Mesenteric fat pad (tissue), 1 donor: ENCODE measurements around the gene ZMYND15. TPM values are rescaled to one million over a fixed set of nuclear protein-coding genes. Genes with fewer than 3 reads are reported as not detected.
"Not testable (repeated sequence)": the region's sequence is repeated elsewhere in the genome, so short reads cannot be mapped to it uniquely, and the experiment has no call there.

Experiments used
- DNase-seq: peaks from one replicate; pipeline ENCODE4 v3.0.0-alpha.2; 2020; ENCODE audit warnings: low spot score
- long read RNA-seq: library from polyadenylated mRNA; unstranded; transcript quantifications from one replicate; pipeline ENCODE4 v2.0.0, GENCODE V29; 2020
- total RNA-seq: library from RNA; stranded (reverse); fragmentation: NEBNext Ultra II Directional; extraction: Animal tissue kit (Norgen Biotek cat#: 25700); gene quantifications from one replicate; pipeline ENCODE4 v1.2.1, GENCODE V29; 2021
- donor health status: DM: yes; HTN: yes; CAD: no.

The ZMYND15 gene, protein sequence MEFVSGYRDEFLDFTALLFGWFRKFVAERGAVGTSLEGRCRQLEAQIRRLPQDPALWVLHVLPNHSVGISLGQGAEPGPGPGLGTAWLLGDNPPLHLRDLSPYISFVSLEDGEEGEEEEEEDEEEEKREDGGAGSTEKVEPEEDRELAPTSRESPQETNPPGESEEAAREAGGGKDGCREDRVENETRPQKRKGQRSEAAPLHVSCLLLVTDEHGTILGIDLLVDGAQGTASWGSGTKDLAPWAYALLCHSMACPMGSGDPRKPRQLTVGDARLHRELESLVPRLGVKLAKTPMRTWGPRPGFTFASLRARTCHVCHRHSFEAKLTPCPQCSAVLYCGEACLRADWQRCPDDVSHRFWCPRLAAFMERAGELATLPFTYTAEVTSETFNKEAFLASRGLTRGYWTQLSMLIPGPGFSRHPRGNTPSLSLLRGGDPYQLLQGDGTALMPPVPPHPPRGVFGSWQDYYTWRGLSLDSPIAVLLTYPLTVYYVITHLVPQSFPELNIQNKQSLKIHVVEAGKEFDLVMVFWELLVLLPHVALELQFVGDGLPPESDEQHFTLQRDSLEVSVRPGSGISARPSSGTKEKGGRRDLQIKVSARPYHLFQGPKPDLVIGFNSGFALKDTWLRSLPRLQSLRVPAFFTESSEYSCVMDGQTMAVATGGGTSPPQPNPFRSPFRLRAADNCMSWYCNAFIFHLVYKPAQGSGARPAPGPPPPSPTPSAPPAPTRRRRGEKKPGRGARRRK
- total RNA-seq: 2.9 TPM
- long read RNA-seq, partial matches to known transcripts: 0 of 1 reads
- long read RNA-seq, other reads (novel, unspliced or antisense): 1 of 1 reads

DNA sequence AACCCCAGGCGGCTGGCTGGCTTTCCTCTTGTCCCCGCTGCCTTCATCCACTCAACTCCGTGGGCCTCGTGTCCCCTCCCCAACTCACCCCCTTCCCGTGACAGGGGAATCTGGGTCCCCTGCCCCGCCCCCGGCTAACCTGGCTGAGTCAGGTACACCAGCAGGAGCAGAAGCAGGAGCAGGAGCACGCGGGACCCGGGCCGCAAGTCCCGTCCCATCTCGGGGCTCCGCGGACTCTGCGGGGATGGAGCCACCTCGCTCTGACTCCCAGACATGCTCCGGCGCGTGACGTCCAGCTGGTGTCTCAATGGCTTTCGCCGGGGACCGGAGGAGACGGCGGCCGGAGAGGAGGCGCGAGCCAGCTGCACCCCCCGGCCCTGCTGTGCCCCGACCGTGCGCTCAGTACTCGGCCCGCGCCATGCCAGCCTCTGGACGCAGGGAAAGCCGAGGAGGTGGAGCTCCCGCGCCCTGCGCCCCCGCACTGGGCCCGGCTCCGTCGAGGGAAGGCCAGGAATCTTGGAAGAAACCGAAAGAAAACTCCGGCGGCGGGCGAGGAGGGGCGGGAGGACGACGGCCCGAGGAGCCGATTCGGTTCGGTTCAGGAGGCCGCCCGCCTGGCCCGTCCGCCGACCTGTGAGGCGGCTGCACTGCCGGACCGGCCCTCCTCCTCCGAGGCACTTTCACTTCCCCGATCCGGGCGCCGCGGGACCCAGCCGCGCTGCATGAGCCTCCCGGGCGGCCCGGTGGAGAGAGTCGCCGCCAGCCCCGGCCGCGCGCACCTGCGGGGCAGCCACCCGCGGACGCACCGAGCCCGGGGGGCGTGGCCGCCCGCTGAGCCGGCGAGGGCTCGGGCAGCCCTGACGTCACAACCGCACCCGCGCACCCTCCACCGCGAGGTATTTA is at the start of gene ZMYND15, which contains the start of gene CXCL16:
Gene ZMYND15 (plus strand): TSS at position 712 of the 903 bp plus-strand sequence. CDS start 716 bp downstream, outside the sequence.
Gene CXCL16 (minus strand): TSS at position 807 of the 903 bp plus-strand sequence. CDS start 589 bp downstream, at position 218.
- DNase-seq: peak; percentile 92

DNA sequence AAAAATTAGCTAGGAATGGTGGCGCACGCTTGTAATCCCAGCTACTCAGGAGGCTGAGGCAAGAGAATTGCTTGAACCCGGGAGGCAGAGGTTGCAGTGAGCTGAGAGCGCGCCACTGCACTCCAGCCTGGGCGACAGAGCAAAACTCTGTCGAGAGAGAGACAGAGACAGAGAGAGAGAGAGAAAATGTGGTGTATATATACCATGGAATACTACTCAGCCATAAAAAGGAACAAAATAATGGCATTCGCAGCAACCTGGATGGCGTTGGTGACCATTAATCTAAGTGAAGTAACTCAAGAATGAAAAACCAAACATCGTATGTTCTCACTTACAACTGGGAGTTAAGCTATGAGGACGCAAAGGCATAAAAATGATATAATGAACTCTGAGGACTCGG is 49.8 kb upstream of the ZMYND15 start:
- DNase-seq: not testable (repeated sequence)

DNA sequence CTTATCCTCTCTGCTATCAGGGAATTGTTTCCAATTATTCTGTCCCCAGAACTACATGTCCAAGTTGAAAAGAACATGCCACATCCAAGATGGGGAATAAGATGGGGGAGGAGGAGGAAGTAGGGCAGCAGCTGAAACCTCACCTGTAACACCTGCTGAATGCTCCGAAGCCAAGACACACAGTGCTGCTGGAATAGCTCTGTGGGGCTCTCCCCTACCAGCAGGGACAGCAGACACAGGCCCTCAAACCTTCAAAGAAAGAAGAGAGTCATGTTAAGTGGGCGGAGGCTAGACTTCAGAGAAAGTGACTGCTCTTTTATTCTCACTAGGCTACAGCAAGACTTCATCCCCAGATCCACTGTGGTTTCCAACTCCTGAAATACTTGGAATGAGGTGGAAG is 48.9 kb upstream of the ZMYND15 start:
- DNase-seq: no peak

DNA sequence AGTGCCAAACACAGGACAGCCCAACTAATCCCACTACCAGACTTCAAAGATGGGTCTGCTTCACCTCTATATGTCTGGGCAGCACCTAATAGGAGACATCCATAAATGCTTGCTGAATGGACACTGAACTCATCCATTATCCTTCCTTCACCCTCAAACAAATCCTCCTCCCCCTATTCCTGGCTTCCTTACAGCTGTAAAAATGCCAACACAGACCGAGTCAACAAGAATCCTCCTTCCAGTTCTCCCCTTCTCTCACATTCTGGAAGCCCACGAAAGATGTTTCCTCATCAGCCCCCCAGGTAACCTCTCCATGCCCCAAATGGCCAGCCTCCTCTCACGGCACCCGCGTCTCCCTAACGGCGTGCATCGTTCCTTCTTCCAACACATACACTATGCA is 47.9 kb upstream of the ZMYND15 start:
- DNase-seq: no peak

DNA sequence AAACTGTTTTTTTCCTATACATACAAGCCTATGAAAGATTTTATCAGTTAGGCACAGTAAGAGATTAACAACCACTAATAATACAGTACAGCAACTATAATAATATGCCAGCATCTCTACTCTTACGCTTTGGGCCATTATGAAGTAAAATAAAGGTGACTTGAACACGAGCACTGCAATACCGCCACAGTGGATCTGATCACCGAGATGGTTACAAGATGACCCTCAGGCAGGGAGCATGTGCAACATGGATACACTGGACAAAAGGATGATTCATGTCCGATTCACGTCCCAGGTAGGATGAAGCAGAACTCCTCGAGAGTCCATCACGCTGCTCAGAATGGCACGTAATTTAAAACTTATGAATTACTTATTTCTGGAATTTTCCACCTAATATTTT is 46.2 kb upstream of the ZMYND15 start:
- no peak for DNase-seq

DNA sequence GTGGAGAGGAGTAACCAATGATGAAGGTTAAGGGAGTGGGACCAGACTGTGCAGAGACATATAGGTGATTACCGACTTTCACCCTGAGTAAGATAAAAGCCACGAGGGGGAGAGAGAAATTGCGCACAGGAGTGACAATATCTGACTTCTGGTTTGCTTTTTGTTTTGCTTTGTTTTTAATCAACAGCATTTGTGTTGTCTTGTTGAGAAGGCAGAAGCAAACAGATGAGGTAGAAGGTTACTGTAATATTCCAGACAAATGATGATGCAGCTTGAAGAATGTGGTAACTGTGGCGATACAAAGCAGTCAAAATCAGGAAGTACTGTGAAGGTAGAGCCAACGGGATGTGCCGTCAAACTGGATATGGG is 43.2 kb upstream of the ZMYND15 start:
- no peak for DNase-seq

DNA sequence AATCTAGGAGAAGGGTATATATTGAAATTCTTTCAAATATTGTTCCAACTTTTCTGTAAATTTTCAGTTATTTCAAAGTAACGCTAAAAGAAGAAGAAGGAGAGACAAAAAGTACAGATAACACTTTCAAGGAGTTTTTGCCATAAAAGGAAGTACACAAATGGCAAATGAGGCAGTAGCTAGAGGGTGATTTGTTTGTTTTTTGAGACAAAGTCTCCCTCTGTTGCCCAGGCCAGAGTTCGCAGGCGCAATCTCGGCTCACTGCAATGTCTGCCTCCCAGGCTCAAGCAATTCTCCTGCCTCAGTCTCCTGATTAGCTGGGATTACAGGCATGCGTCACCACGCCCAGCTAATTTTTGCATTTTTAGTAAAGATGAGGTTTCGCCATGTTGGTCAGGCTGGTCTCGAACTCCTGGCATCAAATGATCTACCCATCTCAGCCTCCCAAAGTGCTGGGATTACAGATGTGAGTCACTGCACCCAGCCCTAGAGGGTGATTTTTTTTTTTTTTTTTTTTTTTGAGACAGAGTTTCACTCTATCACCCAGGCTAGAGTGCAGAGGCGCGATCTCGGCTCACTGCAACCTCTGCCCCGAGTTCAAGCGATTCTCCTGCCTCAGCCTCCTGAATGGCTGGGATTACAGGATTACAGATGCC is 40.1 kb upstream of the ZMYND15 start:
- DNase-seq: not testable (repeated sequence)

DNA sequence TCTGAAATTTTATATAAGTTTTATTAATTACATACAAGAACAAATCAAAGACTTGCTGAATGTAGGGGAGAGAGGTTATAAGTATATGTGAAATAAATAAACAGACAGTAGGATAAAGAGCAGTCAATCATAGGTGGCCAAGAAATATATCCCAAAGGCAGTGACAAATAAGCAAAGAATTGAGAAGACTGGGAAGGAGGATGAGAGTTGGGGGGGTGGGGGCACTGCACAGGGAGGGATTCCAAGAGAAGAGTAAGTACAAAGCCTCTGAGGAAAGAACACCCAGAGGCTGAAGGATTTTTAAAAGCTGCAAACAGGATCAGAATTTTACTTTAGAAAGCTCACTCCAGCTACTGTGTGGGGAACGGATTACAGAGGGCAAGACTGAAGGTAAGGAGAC is 38.5 kb upstream of the ZMYND15 start:
- no peak for DNase-seq

DNA sequence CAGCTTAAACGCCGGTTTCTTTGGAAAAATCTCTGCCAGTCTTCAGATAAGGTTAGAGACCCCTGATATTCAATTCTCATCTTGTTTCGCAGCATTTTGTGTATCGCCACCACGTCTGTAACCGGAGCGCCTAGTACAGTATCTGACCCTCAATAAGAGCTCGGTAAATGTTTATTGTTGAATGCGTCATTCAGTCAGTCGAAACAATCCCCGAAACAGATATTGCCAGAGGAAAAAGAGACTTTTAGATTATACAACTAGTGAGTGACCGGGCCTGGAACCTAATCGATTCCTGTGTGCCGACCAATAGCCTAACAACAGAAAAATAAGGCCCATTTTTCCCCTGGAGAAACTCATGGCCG is 36.3 kb upstream of the ZMYND15 start:
- DNase-seq: no peak

DNA sequence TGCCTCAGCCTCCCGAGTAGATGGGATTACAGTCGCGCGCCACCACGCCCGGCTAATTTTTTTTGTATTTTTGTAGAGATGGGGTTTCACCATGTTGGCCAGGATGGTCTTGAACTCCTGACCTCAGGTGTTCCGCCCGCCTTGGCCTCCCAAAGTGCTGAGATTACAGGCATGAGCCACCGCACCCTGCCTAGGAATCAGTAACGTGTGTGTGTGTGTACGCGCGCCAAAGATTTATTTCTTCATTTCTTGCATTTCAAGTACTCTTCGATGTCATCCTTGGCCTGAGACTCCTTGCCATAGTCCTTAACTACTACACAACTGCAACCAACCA is 35.1 kb upstream of the ZMYND15 start:
- not testable (repeated sequence) for DNase-seq

DNA sequence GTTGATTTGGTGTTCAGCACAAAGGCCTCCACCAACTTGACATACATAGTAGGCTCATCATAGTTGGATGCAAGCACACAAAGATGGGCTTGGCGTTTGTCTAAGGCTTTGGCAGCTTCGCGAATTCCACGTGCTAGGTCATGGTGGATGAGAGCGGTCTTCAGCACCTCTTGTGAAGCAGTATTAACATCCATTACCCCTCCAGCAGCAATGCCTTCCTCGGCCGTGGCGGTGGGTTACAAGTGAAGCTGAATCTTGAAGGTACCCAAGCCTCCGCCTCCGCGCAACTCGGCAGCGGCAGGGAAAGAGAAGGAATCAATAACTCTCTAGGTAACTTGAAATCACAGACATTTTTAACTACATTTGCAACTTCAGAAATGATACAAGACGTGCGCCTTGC is 34.6 kb upstream of the ZMYND15 start:
- DNase-seq: no peak

DNA sequence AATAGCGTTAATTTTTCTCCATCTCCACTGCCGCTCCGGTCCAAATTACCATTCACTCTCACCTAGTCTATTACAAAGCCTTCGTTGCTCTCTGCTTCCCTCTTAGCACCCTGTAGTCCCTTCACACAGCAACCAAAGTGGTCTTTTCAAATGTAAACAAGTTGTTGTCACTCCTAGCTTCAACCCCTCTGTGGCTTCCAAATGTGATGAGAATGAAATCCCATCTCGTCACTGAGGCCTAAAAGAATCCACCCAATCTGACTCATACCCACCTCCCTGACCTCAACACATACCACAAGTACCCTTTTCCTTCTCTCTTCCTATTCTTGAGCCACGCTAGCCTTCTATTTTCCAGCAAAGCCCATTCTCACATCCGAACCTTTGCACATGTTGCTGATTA is 33.5 kb upstream of the ZMYND15 start:
- DNase-seq: no peak

DNA sequence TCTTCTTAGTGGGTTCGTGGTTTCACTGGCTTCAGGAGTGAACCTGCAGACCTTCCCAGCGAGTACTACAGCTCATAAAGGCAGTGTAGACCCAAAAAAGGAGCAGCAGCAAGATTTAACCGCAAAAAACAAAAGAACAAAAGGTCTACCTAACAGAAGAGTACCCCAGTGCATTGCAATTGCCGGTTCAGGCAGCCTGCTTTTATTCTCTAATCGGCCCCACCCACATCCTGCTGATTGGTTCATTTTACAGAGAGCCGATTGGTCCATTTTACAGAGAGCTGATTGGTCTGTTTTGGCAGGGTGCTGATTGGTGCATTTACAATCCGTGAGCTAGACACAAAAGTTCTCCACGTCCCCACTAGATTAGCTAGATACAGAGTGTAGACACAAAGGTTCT is 31.2 kb upstream of the ZMYND15 start:
- no peak for DNase-seq

DNA sequence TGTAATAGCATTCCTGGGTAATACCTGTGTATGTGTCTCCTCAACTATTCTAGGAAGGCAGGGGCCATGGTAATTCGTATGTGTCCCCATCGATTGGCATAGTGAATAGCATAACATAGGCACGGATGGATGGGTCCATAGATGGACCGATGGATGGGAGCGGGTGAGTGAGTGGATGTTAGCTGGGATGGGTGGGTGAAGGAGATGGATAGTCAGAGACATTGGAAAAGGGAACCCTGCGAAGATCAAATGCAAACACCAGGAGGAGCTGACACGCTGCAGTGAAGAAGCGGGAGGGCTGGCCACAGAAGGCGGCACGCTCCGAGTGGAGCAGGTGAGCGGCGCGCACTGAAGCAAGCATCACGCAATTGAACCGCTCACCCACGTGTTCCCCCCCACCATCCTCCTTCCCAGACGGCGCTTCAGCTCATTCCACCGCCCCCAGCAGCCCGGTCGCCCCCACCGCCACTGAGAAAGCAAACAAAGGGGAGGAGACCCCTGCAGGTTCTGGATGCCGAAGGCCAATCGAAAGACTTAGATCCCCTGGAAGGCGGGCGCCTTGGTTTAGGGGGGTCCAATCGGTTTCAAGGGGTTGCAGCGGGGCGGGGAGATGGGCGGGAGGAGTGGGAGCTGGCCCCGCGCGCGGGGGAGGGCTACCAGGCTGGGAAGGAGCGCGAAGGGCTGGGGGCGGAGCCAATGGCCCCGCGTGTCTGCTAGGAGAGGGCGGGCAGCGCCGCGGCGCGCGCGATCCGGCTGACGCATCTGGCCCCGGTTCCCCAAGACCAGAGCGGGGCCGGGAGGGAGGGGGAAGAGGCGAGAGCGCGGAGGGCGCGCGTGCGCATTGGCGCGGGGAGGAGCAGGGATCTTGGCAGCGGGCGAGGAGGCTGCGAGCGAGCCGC is 29.6 kb upstream of the ZMYND15 start, which contains the start of gene ARRB2:
Gene ARRB2 (plus strand): TSS at position 839 of the 899 bp plus-strand sequence. CDS start 90 bp downstream, outside the sequence.
- peak; percentile 99 for DNase-seq

DNA sequence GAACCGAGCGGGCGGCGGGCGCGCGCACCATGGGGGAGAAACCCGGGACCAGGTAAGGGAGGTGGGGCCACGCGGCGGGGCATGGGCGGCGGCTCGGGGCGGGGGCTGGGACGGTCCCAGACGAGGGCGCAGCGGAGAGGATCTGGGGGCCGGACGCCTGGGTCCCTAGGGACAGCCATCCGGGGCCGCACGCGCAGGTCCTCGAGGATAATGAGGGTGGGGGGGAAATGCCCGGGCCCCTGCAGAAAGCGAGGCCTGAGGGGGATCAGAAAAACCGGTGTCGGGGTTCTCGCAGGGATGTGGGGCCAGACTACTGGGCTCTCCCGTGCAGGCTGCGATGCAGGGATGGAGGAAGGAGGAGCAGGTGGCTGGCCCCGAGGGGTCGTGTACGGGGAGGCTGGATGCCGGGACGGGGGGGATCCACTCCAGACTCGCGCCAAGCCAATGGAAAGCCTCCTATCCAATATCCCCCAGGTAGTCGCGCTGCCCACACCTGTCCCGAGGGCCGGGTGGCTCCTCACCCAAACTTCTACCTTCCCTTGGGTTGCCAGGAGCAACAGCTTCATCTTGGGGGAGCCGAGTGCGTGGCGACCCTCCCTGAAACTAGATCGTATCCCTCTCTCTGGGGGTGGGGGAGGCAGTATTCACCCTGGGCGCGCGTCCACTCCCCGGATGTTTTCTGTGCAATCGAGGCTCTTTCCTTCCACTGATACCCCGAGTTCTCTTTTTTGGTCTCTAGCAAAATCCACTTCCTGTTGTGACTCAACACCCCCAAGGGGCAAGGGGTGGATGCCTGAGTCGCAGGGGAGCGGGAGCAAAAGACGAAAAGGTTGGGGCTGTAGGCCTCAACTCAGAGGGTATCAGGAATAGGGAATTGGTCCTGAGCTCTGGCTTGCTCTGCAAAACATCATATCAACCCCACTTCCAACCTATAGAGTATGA is 28.7 kb upstream of the ZMYND15 start:
- no peak for DNase-seq

DNA sequence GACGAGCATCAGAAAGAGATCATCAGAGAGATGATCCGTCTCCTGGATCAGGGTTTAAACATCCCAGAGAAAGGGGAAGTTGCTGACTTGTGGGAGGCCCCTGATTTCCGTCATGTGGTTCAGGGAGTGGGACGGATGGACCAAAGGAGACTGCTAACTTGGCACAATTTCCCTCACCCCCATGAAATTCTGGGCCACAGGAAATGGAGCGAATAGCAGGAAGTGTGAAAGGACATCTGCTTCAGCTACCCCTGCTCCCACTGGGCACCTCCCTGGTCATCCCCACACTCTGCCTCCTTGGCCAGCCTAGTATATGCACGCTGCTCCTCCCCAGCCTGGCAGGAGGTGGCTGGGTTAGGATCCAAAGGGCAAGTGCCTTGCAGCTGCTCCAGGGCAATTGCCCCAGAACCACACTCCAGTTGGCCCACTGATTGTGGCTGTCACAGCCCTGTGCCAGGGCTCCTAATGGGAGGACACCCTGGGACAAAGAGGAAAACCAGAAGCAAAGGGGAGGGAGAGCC is 27.9 kb upstream of the ZMYND15 start:
- DNase-seq: no peak

DNA sequence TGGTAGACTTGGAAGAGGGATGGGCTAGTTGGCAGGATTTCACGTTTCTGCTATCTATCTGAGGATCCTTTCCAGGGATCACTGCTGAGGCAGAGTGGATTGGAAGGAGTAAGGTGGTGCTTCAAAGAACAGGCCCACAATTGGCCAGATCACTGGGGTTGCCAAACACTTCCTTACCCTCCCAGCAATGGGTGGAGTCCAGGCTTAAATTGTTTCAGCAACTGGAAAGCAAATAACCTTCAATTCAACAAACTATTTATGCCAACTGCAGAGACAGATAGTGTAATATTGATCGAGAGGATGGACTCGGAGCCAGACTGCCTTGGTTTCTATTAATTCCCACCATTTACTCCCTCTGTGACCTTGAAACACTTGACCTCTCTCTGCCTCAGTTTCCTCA is 27.1 kb upstream of the ZMYND15 start:
- DNase-seq: no peak

DNA sequence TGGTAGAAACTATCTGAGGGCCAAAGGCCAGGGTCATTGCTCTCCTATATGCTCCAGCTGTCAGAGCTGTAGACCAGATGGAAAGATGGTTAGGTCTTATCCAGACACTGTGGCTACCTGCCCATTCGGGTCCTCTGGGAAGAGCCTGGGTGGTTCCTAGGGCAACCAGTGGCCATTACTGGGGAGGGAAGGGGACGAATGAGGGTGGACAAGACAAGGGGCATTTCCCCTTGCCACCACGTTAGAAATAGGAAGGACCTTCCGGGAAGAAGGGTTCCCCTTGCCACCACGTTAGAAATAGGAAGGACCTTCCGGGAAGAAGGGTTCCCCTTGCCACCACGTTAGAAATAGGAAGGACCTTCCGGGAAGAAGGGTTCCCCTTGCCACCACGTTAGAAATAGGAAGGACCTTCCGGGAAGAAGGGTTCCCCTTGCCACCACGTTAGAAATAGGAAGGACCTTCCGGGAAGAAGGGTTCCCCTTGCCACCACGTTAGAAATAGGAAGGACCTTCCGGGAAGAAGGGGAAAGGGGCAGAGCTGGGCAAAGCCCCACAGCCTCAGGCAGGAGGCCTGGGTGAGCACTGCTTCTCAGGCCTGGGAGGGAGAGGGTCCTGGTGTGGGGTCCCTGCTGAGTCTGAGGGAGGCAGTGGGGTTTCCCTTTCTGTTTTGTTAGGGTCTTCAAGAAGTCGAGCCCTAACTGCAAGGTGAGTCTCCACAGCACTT is 25.1 kb upstream of the ZMYND15 start:
- not testable (repeated sequence) for DNase-seq
